ENCODE results near the gene CACNA2D3. TPM values are rescaled to one million over a fixed set of nuclear protein-coding genes. Genes with fewer than 3 reads are reported as not detected.

Gene CACNA2D3
- total and polyA plus RNA-seq, 12 donors: 0.51 to 43.5 (median 19.3) TPM

DNA sequence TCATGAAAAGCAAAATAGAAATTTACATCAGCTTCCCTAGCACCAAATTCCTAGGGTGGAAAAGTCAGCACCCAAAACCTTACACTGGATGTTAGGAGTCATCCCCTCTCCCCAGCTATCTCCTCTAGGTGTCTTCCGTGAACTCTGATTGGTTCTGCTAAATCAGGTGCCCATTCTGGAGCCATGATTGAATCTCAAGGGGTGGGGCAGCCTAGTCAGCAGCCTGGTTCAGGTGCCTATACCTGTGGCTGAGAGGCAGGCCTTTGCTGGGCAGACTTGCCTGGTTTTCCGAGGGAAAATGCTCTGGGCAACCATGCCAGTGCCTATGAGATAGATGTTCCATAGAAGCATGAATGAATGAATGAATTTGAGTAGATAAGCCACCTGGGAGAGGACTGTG is 468.8 kb downstream of the CACNA2D3 start:
- Histone ChIP-seq H3K4me3 (no peak overlapping the region), H3K36me3 (no peaks in the 10 kb centered on the region), H3K9me3 (peaks cover 0 to 5% (median 0%) of the 10 kb centered on the region in 11 donors), H3K27me3 (no peaks in the 10 kb centered on the region), H3K4me1 (no peaks in the 10 kb centered on the region), H3K27ac (no peak overlapping the region)
- intact Hi-C loops (cut with DNase I): no loop called here
- TF ChIP-seq, protein P1, sequence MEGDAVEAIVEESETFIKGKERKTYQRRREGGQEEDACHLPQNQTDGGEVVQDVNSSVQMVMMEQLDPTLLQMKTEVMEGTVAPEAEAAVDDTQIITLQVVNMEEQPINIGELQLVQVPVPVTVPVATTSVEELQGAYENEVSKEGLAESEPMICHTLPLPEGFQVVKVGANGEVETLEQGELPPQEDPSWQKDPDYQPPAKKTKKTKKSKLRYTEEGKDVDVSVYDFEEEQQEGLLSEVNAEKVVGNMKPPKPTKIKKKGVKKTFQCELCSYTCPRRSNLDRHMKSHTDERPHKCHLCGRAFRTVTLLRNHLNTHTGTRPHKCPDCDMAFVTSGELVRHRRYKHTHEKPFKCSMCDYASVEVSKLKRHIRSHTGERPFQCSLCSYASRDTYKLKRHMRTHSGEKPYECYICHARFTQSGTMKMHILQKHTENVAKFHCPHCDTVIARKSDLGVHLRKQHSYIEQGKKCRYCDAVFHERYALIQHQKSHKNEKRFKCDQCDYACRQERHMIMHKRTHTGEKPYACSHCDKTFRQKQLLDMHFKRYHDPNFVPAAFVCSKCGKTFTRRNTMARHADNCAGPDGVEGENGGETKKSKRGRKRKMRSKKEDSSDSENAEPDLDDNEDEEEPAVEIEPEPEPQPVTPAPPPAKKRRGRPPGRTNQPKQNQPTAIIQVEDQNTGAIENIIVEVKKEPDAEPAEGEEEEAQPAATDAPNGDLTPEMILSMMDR (IDR thresholded peaks at IDR 0.05): no peak
- DNase-seq (no peak), ATAC-seq (no peak)
- WGBS, 2 donors: 86 to 89% methylated on average over 2 of the region's 2 CpGs

DNA sequence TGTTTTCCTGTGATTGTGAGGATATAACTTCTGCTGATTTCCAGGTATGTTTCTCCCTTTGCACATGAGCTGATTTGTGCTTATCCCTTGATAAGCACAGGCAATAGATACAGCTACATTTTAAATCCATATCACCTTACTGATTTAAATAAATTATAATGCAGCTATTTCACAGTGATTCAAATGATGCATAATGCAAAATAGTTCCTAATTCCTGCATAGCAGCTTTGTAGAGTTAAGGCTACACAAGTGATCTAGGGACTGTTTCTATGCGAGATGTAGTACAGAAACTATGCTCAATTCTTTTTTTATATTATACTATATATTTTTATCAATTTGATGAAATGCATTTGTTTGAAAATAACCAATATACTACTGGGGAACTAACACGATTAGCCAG is 471.3 kb downstream of the CACNA2D3 start:
- ATAC-seq (no peak), DNase-seq (no peak)
- 63 to 84% methylated on average over 2 of the region's 2 CpGs for WGBS, 2 donors
- no peaks in the 10 kb centered on the region for H3K36me3 ChIP-seq
- intact Hi-C loops (cut with DNase I): no loop called here
- no peaks in the 10 kb centered on the region for H3K4me1 ChIP-seq
- no peak overlapping the region for H3K27ac ChIP-seq
- H3K9me3 ChIP-seq: peaks cover 0 to under 1% (median 0%) of the 10 kb centered on the region in 11 donors
- H3K4me3 ChIP-seq: no peak overlapping the region
- TF ChIP-seq, protein P1 (IDR thresholded peaks at IDR 0.05): no peak
- H3K27me3 ChIP-seq: no peaks in the 10 kb centered on the region

DNA sequence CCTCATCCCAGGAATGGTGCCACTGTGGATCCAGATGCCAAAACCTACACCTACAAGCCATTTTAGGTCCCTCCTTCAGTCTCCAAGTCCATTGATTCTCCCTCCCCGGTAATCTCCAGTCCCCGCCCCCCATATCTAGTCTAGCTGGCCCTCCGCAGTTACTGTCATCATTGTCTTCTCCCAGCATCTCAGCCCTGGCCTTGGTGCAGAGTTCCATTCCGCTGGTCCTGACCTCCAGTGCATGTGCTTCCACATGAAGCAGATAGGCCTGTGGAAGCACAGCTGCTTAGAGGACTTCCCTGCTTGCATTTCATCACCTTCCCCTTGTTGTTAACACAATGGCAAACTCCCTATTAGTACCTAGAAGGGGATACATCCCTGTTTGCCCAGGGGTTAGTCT is 473.7 kb downstream of the CACNA2D3 start:
- intact Hi-C loops (cut with DNase I): no loop called here

DNA sequence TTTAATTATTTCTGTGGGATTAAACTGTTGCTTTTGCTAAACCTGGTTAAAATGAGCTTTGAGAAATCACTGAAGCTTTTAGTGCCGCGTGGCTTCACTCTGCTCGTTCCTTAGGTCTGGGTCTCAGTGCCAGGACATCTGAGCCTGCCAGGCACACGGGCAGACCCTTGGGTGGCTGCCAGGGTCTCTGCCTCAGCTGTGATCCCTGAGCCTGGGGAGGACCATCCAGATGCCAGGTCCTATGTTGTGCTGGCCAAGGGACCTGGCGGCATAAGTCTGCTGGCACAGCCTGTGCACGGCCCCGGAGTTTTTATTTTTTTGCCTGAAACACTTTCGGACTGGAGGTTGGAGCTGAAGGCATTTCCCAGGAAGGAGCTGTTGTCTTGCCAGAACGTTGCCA is 477.4 kb downstream of the CACNA2D3 start:
- WGBS, 2 donors: 46 to 59% methylated on average over 9 of the region's 9 CpGs
- intact Hi-C loops (cut with DNase I): no loop called here
- no peaks in the 10 kb centered on the region for H3K9me3 ChIP-seq
- peak overlapping the region in 5 of 10 donors; percentile 13 to 24 (median 19) for H3K4me3 ChIP-seq
- DNase-seq (peak; percentile 42 to 72), ATAC-seq (peak; percentile 56 to 94 (median 83))
- TF ChIP-seq, protein P1 (IDR thresholded peaks at IDR 0.05): no peak
- H3K4me1 ChIP-seq: peaks cover 0 to 22% (median 0%) of the 10 kb centered on the region in 9 donors
- H3K27me3 ChIP-seq: no peaks in the 10 kb centered on the region
- H3K36me3 ChIP-seq: no peaks in the 10 kb centered on the region
- H3K27ac ChIP-seq: peak overlapping the region in 6 of 10 donors; percentile 8 to 64 (median 36)

More for the DNA sequence above, 473.7 kb downstream of the CACNA2D3 start:
- no peak for DNase-seq
- H3K4me1 ChIP-seq: peaks cover 0 to 20% (median 0%) of the 10 kb centered on the region in 9 donors
- H3K27me3 ChIP-seq: no peaks in the 10 kb centered on the region
- TF ChIP-seq, protein P1 (IDR thresholded peaks at IDR 0.05): no peak
- no peak overlapping the region for H3K4me3 ChIP-seq
- WGBS, 2 donors: 73 to 74% methylated on average over 4 of the region's 4 CpGs
- no peaks in the 10 kb centered on the region for H3K36me3 ChIP-seq
- no peaks in the 10 kb centered on the region for H3K9me3 ChIP-seq
- H3K27ac ChIP-seq: no peak overlapping the region
- no peak for ATAC-seq
